Liver (tissue), 9 donors: ENCODE measurements around the gene CENPX. TPM values are rescaled to one million over a fixed set of nuclear protein-coding genes. Genes with fewer than 3 reads are reported as not detected.

ENCODE experiments used
- DNase-seq: peaks from one replicate; pipeline ENCODE4 v3.0.0-alpha.2; 2017; ENCODE audit warnings: low spot score
- H3K27ac ChIP-seq, 2 donors: one replicate each; pipeline ENCODE4 v1.7.0; 2013; ENCODE audit warnings: inconsistent platforms in 2 of 2, low read length in 2 of 2, control low read depth in 1 of 2, low read depth in 1 of 2, mild to moderate bottlenecking in 1 of 2
- H3K27me3 ChIP-seq, 4 donors: one replicate each; pipeline versions ENCODE4 v1.6.1 to v1.7.0; 2013; ENCODE audit warnings: low read length in 3 of 4, inconsistent platforms in 1 of 4, mild to moderate bottlenecking in 1 of 4, moderate library complexity in 1 of 4; ENCODE audit not compliant: control insufficient read depth in 4 of 4, insufficient read depth in 4 of 4
- H3K36me3 ChIP-seq, 4 donors: one replicate each; pipeline versions ENCODE4 v1.6.1 to v1.7.0; 2013; ENCODE audit warnings: low read length in 3 of 4, mild to moderate bottlenecking in 3 of 4, low read depth in 1 of 4, moderate library complexity in 1 of 4; ENCODE audit not compliant: control insufficient read depth in 4 of 4, insufficient read depth in 3 of 4
- H3K4me1 ChIP-seq, 4 donors: one replicate each; pipeline versions ENCODE4 v1.6.1 to v1.7.0; 2013; ENCODE audit warnings: low read length in 3 of 4, mild to moderate bottlenecking in 3 of 4, moderate library complexity in 1 of 4; ENCODE audit not compliant: control insufficient read depth in 4 of 4, insufficient read depth in 4 of 4
- H3K4me3 ChIP-seq, 3 donors: one replicate each; pipeline versions ENCODE4 v1.6.1 to v1.7.0; 2013; ENCODE audit warnings: low read length in 3 of 3, control low read depth in 1 of 3, low read depth in 1 of 3, mild to moderate bottlenecking in 1 of 3
- H3K9ac ChIP-seq, 2 donors: one replicate each; pipeline ENCODE4 v1.7.0; 2013; ENCODE audit warnings: low read length in 2 of 2, mild to moderate bottlenecking in 2 of 2, moderate library complexity in 2 of 2, control low read depth in 1 of 2, low read depth in 1 of 2
- H3K9me3 ChIP-seq, 4 donors: one replicate each; pipeline versions ENCODE4 v1.6.1 to v1.7.0; 2013; ENCODE audit warnings: low read length in 3 of 4; ENCODE audit not compliant: control insufficient read depth in 4 of 4
- EGR1 ChIP-seq, 2 donors: IDR thresholded peaks; 2 replicates each; pipeline ENCODE4 v1.6.1; 2016 to 2018; ENCODE audit warnings: antibody characterized with exemption in 2 of 2, low read depth in 2 of 2
- FOXA1 ChIP-seq: IDR thresholded peaks from 2 replicates; pipeline ENCODE4 v1.6.1; 2016; ENCODE audit warnings: antibody characterized with exemption
- GABPA ChIP-seq, 2 donors: IDR thresholded peaks in 1 of 2; conservative IDR thresholded peaks in 1 of 2; 2 replicates each; pipeline ENCODE4 v1.6.1; 2016; ENCODE audit warnings: antibody characterized with exemption in 2 of 2, mild to moderate bottlenecking in 1 of 2, moderate library complexity in 1 of 2
- JUND ChIP-seq, 2 donors: IDR thresholded peaks; 2 replicates each; pipeline ENCODE4 v1.6.1; 2016; ENCODE audit warnings: antibody characterized with exemption in 2 of 2
- NR2F2 ChIP-seq: IDR thresholded peaks from 2 replicates; pipeline ENCODE4 v1.6.1; 2016; ENCODE audit warnings: antibody characterized with exemption
- RAD21 ChIP-seq, 2 donors: IDR thresholded peaks; 2 replicates each; pipeline ENCODE4 v1.6.1; 2016; ENCODE audit warnings: antibody characterized with exemption in 2 of 2, mild to moderate bottlenecking in 2 of 2
- REST ChIP-seq: IDR thresholded peaks from 2 replicates; pipeline ENCODE4 v1.6.1; 2016; ENCODE audit warnings: antibody characterized with exemption, mild to moderate bottlenecking
- RXRA ChIP-seq, 2 donors: IDR thresholded peaks; 2 replicates each; pipeline ENCODE4 v1.6.1; 2017 to 2018; ENCODE audit warnings: antibody characterized with exemption in 2 of 2, mild to moderate bottlenecking in 1 of 2
- TAF1 ChIP-seq: conservative IDR thresholded peaks from 2 replicates; pipeline ENCODE4 v1.6.1; 2016; ENCODE audit warnings: antibody characterized with exemption, mild to moderate bottlenecking
- YY1 ChIP-seq: IDR thresholded peaks from 2 replicates; pipeline ENCODE4 v1.6.1; 2016; ENCODE audit warnings: antibody characterized with exemption, mild to moderate bottlenecking
- WGBS: extraction: QIAGEN DNeasy Blood & Tissue Kit; methylation state at CpG from one replicate; pipeline ENCODE4 v1.1.7; 2013; 5-methylcytosine and 5-hydroxymethylcytosine counted together
- polyA plus RNA-seq, 2 donors: library from polyadenylated mRNA; stranded (reverse) in 1 of 2; unstranded in 1 of 2; fragments of 200-250 nt in 1 of 2; fragments of >200 nt in 1 of 2; fragmentation: Nextera tagmentation in 1 of 2; extraction: Ambion mirVana in 1 of 2; gene quantifications; one replicate each; pipeline versions ENCODE4 v1.2.1 to v1.2.3, GENCODE V29; 2013 to 2015
- total RNA-seq, 2 donors: library from RNA; depleted of rRNA; stranded (reverse); fragments of >200 nt; gene quantifications; one replicate each; pipeline ENCODE4 v1.2.3, GENCODE V29; 2014
- TF ChIP-seq, protein P1 (sequence below): fragments of 150-350 bp; IDR thresholded peaks from 2 replicates; pipeline ENCODE4 v1.5.1; 2017; ENCODE audit warnings: improper control_type of control experiment, low read depth, low read length; ENCODE audit not compliant: missing input control
- TF ChIP-seq, protein P2 (sequence below): IDR thresholded peaks from 2 replicates; pipeline ENCODE4 v1.6.1; 2016; ENCODE audit warnings: antibody characterized with exemption
- TF ChIP-seq, protein P3 (sequence below): IDR thresholded peaks from 2 replicates; pipeline ENCODE4 v1.6.1; 2016; ENCODE audit warnings: antibody characterized with exemption
- TF ChIP-seq, protein P4 (sequence below): IDR thresholded peaks from 2 replicates; pipeline ENCODE4 v1.6.1; 2016; ENCODE audit warnings: antibody characterized with exemption
- donor health status: healthy.
- donor health status: healthy.
- donor health status: healthy.
- donor health status: healthy.
- donor health status: healthy.

Gene CENPX
- total and polyA plus RNA-seq, 4 donors: 22.5 to 83.9 (median 44.9) TPM

DNA sequence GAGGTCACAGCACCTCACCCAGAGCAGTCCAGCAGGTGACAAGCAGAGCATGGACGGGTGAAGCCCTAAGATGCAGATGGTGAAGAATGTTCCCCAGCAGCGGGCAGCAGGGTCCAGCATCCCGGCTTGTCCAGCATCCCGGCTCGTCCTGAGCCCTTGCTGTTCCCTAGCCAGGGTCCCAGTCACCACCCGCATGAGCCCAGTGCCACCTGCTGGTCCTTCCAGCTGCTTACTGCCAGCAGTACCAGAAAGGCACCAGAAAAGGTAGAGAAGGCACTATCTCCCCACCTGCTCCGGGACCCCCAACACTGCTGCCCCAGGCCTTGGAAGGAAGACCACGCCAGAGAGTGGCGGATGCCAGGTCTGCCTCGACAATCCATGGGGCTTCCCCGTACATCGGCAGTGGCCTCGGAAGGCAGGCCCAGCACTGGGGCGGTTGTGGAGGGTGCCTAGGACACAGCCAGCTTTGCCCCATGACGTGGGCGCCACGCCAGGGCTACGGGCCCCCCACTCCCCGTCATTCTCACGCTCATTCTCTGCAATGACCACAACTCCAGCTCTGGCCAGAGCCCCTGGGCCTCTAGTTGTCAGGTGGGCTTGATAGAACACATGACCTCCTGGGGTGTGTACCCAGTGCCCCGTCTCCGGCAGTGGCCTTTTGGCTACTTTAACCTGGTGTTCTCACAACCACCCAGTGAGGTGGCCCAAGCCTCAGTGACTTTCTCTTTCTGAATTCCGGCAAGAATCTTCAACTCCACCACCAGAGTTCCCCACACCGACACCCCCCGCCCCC is 1.4 kb downstream of the CENPX start:
- peak overlapping the region; percentile 6 to 55 for H3K9ac ChIP-seq
- peak; percentile 63 for DNase-seq
- WGBS: 21% methylated on average over 25 of the region's 25 CpGs
- no peaks in the 10 kb centered on the region for H3K36me3 ChIP-seq
- H3K9me3 ChIP-seq: no peaks in the 10 kb centered on the region
- TF ChIP-seq NR2F2: no peak
- TF ChIP-seq GABPA (IDR thresholded peaks at IDR 0.05 in 1 of 2, conservative IDR thresholded peaks at IDR 0.05 in 1 of 2): no peak
- no peak for TF ChIP-seq TAF1
- no peak for TF ChIP-seq YY1
- TF ChIP-seq EGR1 (IDR thresholded peaks at IDR 0.05; ENCODE audit: low read depth in 2 of 2): no peak
- no peak for TF ChIP-seq FOXA1
- TF ChIP-seq, protein P1, sequence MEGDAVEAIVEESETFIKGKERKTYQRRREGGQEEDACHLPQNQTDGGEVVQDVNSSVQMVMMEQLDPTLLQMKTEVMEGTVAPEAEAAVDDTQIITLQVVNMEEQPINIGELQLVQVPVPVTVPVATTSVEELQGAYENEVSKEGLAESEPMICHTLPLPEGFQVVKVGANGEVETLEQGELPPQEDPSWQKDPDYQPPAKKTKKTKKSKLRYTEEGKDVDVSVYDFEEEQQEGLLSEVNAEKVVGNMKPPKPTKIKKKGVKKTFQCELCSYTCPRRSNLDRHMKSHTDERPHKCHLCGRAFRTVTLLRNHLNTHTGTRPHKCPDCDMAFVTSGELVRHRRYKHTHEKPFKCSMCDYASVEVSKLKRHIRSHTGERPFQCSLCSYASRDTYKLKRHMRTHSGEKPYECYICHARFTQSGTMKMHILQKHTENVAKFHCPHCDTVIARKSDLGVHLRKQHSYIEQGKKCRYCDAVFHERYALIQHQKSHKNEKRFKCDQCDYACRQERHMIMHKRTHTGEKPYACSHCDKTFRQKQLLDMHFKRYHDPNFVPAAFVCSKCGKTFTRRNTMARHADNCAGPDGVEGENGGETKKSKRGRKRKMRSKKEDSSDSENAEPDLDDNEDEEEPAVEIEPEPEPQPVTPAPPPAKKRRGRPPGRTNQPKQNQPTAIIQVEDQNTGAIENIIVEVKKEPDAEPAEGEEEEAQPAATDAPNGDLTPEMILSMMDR: peak; percentile 80
- peak; percentile 93 to 97 for TF ChIP-seq RAD21 (IDR thresholded peaks at IDR 0.05)
- peaks cover 17 to 59% (median 41%) of the 10 kb centered on the region in 4 donors for H3K4me1 ChIP-seq
- peak overlapping the region in 2 of 3 donors; percentile 64 to 80 for H3K4me3 ChIP-seq
- peak overlapping the region; percentile 15 to 60 for H3K27ac ChIP-seq
- H3K27me3 ChIP-seq: no peaks in the 10 kb centered on the region

- DNase-seq: no peak
- no peak overlapping the region for H3K9ac ChIP-seq
- H3K4me3 ChIP-seq: no peak overlapping the region
- no peak overlapping the region for H3K27ac ChIP-seq
- H3K36me3 ChIP-seq: no peaks in the 10 kb centered on the region
- TF ChIP-seq, protein P2, sequence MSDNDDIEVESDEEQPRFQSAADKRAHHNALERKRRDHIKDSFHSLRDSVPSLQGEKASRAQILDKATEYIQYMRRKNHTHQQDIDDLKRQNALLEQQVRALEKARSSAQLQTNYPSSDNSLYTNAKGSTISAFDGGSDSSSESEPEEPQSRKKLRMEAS: no peak
- no peak for TF ChIP-seq RAD21 (IDR thresholded peaks at IDR 0.05)
- no peak for TF ChIP-seq YY1
- TF ChIP-seq, protein P3, sequence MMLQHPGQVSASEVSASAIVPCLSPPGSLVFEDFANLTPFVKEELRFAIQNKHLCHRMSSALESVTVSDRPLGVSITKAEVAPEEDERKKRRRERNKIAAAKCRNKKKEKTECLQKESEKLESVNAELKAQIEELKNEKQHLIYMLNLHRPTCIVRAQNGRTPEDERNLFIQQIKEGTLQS: no peak
- TF ChIP-seq, protein P1: no peak
- TF ChIP-seq TAF1: no peak
- TF ChIP-seq REST: no peak
- no peak for TF ChIP-seq FOXA1
- no peak for TF ChIP-seq JUND (IDR thresholded peaks at IDR 0.05)
- TF ChIP-seq, protein P4, sequence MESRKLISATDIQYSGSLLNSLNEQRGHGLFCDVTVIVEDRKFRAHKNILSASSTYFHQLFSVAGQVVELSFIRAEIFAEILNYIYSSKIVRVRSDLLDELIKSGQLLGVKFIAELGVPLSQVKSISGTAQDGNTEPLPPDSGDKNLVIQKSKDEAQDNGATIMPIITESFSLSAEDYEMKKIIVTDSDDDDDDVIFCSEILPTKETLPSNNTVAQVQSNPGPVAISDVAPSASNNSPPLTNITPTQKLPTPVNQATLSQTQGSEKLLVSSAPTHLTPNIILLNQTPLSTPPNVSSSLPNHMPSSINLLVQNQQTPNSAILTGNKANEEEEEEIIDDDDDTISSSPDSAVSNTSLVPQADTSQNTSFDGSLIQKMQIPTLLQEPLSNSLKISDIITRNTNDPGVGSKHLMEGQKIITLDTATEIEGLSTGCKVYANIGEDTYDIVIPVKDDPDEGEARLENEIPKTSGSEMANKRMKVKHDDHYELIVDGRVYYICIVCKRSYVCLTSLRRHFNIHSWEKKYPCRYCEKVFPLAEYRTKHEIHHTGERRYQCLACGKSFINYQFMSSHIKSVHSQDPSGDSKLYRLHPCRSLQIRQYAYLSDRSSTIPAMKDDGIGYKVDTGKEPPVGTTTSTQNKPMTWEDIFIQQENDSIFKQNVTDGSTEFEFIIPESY: no peak
- no peak for TF ChIP-seq EGR1 (IDR thresholded peaks at IDR 0.05; ENCODE audit: low read depth in 2 of 2)
- TF ChIP-seq RXRA (IDR thresholded peaks at IDR 0.05): no peak
- no peak for TF ChIP-seq GABPA (IDR thresholded peaks at IDR 0.05 in 1 of 2, conservative IDR thresholded peaks at IDR 0.05 in 1 of 2)
- peaks cover 13 to 55% (median 37%) of the 10 kb centered on the region in 4 donors for H3K4me1 ChIP-seq
- WGBS: 66% methylated on average over 14 of the region's 14 CpGs
- H3K27me3 ChIP-seq: no peaks in the 10 kb centered on the region
- no peaks in the 10 kb centered on the region for H3K9me3 ChIP-seq
Observed at GRCh38 chr17:82020572-82021106, 2.0 kb downstream of the CENPX start.
